Duodenal mucosa (tissue), 2 donors: Measurements from ENCODE around the gene SERTAD2.
A peak's percentile ranks its signal among the peaks of the same experiment; 100 is the strongest.

ENCODE experiments used
- H3K27ac ChIP-seq: one replicate; pipeline ENCODE4 v1.7.0; 2013; ENCODE audit warnings: low read depth, low read length
- H3K27me3 ChIP-seq, 2 donors: one replicate each; pipeline ENCODE4 v1.7.0; 2013; ENCODE audit warnings: low read length in 2 of 2, control low read depth in 1 of 2; ENCODE audit not compliant: insufficient read depth in 2 of 2, control insufficient read depth in 1 of 2
- H3K36me3 ChIP-seq, 2 donors: one replicate each; pipeline ENCODE4 v1.7.0; 2013; ENCODE audit warnings: low read length in 2 of 2, control low read depth in 1 of 2; ENCODE audit not compliant: insufficient read depth in 2 of 2, control insufficient read depth in 1 of 2
- H3K4me1 ChIP-seq, 2 donors: one replicate each; pipeline ENCODE4 v1.7.0; 2013; ENCODE audit warnings: low read length in 2 of 2, control low read depth in 1 of 2; ENCODE audit not compliant: insufficient read depth in 2 of 2, control insufficient read depth in 1 of 2
- H3K4me3 ChIP-seq, 2 donors: one replicate each; pipeline ENCODE4 v1.7.0; 2013; ENCODE audit warnings: low read length in 2 of 2, low read depth in 1 of 2
- H3K9ac ChIP-seq, 2 donors: one replicate each; pipeline ENCODE4 v1.7.0; 2013; ENCODE audit warnings: low read length in 2 of 2, low read depth in 1 of 2
- H3K9me3 ChIP-seq, 2 donors: one replicate each; pipeline ENCODE4 v1.7.0; 2013; ENCODE audit warnings: low read length in 2 of 2, control low read depth in 1 of 2; ENCODE audit not compliant: control insufficient read depth in 1 of 2

SERTAD2 gene

DNA sequence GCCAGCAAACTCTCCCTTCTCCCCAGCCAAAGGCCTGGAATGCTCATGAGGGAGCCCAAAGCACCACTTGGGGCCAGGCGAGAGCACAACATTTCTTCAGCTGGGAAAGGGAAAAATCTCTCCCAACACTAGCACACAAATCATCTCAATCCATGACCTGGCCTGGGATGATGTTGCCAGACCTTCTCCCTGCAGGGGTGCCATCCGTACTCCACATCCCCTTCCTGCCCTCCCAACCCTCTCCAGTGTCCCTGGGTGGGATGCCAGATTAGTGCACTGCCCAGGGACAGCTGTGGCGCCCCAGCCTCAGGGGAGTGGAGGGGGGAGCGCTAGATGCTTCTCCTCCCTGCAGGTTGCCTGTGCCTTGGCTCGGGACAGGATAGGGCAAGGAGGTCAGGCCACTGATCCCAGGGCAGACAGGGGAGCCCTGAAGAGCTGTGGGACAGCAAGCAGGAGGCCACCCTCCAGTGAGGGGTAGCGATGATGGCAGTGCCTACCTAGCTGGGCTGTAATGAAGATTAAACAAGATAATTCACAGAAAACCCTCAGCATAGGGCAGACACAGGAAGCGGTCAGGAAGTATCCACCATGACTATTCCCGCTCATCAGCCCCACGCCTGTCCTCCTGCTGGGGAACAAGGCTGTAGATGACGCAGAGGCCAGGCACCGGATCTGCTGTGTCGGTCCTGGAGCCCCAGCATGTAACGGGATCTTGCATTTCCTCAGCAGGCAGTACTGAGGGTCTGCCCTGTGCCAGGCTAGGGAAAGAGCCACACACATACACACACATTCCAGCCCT is 31.1 kb downstream of the SERTAD2 start:
- Histone ChIP-seq H3K4me3 (no peak overlapping the region), H3K4me1 (peaks cover under 1% of the 10 kb centered on the region in 2 donors)

DNA sequence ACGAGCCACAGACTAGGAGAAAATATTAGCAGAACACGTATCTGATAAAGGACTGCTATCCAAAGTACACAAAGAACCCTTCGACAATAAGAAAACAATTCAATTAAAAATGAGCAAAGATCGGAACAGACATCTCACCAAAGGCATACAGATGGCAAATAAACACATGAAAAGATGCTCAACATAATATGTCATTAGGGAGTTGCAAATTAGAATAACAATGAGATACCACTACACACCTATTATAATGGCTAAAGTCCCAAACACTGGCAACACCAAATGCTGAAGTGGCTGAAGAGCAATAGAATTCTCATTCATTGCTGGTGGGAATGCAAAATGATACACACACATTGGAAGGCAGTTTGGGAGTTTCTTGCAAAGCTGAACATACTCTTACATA is 33.1 kb downstream of the SERTAD2 start:
- H3K27me3 ChIP-seq: no peaks in the 10 kb centered on the region
- H3K4me3 ChIP-seq: no peak overlapping the region
- H3K9ac ChIP-seq: no peak overlapping the region
- H3K9me3 ChIP-seq: no peaks in the 10 kb centered on the region
- no peaks in the 10 kb centered on the region for H3K36me3 ChIP-seq
- H3K4me1 ChIP-seq: no peaks in the 10 kb centered on the region
- no peak overlapping the region for H3K27ac ChIP-seq

More for the DNA sequence above, 31.1 kb downstream of the SERTAD2 start:
- Histone ChIP-seq H3K36me3 (no peaks in the 10 kb centered on the region), H3K27ac (no peak overlapping the region), H3K9me3 (no peaks in the 10 kb centered on the region), H3K9ac (no peak overlapping the region), H3K27me3 (no peaks in the 10 kb centered on the region)

DNA sequence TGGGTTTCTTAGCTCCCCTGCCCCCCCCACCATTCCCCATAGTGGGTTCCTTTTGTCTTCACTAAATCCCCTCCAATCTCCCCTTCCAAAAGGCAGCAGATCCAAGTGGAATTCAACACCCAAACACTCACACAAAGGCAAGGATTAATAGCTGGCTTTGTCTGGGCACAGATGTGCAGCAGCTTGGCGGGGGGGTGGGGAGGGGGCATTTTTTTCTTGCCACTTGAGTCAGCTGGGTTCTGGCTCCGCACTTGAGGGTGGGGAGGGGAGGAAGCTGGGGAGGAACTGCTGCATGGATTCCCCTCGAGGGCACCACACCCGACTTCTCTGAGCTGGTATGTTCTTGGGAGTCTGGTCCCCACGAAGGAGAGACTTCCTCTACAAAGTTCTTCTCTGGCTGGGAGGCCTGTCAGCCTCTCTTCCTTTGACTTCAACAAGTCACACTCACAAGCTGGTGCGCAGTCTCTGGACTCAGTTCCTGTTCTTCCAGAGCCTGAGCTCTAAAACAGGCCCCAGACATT is 36.0 kb downstream of the SERTAD2 start:
- Histone ChIP-seq H3K4me3 (no peak overlapping the region), H3K4me1 (no peaks in the 10 kb centered on the region), H3K9ac (no peak overlapping the region), H3K36me3 (no peaks in the 10 kb centered on the region), H3K27ac (no peak overlapping the region), H3K27me3 (no peaks in the 10 kb centered on the region), H3K9me3 (no peaks in the 10 kb centered on the region)

DNA sequence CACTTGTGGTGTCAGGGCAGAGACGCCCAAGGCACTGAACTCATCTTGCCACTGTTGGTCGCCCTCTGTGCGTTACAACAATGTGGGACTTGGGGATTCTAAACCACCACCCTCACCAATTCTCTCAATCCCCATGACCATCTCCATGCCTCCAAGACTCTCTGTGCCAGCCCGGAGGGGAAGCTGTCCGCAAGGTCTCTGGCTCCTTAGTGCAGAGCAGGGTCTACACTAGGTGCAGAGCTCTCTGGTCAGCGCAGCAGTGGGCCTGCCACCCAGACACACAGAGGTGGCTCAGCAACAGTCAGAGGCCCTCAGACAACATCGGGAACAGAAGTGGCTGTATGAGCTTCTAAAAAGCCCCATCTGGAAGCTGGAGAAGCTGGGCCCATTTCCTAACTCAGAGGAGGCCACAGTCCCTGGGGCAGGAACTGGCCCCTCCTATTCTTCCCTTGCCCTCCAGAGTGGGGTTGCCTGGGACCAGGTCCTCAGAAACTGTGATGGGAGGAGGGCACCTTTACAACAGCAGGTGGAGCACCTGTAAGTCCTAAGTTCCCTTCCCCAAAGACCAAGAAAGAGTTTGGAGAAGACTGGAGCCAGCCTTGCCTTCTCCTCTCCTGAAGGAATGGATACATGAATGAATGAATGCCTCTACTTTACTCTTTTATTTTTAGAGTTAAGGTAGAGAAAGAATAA is 37.7 kb downstream of the SERTAD2 start:
- H3K9me3 ChIP-seq: no peaks in the 10 kb centered on the region
- no peak overlapping the region for H3K4me3 ChIP-seq
- H3K36me3 ChIP-seq: no peaks in the 10 kb centered on the region
- H3K27ac ChIP-seq: no peak overlapping the region
- no peaks in the 10 kb centered on the region for H3K27me3 ChIP-seq
- no peak overlapping the region for H3K9ac ChIP-seq
- no peaks in the 10 kb centered on the region for H3K4me1 ChIP-seq

DNA sequence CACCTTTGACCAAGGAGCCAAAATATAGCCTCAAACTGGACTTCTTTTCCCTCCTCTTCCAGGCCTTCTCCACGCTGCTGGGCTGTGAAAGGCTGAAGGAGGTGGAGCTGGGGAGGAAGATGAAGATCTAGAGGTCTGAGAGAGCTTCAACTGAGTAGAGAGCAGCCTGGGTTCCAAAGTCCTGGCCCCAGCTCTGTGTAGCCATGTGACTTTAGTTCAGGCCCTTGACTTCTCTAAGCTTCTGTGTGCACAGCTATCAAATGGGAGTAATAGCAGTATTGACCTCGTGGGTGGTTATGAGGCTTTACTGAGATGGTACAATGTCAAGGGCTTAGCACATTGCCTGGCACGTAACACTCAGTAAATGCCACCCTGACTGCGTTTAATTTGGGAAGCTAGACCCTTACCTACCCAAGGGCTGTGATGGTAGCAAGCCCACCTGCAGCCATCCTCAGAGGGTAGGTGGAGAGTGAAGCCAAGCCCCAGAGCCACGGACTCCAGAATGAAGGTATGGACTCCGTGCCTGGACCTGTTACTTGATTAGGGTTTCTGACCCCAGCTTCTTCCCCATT is 38.4 kb downstream of the SERTAD2 start:
- no peak overlapping the region for H3K27ac ChIP-seq
- H3K4me1 ChIP-seq: no peaks in the 10 kb centered on the region

DNA sequence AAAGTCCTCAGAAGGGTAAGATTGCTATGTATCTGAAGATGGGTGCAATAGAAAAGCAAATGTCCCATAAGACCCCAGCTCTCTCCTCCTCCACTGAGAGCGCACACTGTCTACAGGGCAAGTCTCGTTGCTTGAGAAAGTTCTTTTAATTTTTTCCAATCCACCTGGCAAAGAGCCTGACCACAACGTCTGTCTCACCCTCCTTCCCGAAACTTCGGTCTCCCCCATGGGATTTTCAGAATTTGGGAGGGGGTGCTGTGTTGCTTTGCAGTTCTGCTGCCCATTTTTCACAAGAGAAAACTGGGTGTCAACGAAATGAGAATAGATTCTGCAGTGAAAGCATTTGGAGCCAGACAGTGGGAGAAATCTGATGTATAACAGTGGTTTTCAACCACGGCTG is 40.4 kb downstream of the SERTAD2 start:
- Histone ChIP-seq H3K36me3 (no peaks in the 10 kb centered on the region), H3K27me3 (no peaks in the 10 kb centered on the region), H3K9me3 (no peaks in the 10 kb centered on the region), H3K4me3 (no peak overlapping the region), H3K9ac (no peak overlapping the region), H3K4me1 (peaks cover 1 to 9% of the 10 kb centered on the region in 2 donors), H3K27ac (no peak overlapping the region)

More for the DNA sequence above, 38.4 kb downstream of the SERTAD2 start:
- H3K9ac ChIP-seq: no peak overlapping the region
- no peaks in the 10 kb centered on the region for H3K9me3 ChIP-seq
- no peak overlapping the region for H3K4me3 ChIP-seq
- H3K27me3 ChIP-seq: no peaks in the 10 kb centered on the region
- H3K36me3 ChIP-seq: no peaks in the 10 kb centered on the region

DNA sequence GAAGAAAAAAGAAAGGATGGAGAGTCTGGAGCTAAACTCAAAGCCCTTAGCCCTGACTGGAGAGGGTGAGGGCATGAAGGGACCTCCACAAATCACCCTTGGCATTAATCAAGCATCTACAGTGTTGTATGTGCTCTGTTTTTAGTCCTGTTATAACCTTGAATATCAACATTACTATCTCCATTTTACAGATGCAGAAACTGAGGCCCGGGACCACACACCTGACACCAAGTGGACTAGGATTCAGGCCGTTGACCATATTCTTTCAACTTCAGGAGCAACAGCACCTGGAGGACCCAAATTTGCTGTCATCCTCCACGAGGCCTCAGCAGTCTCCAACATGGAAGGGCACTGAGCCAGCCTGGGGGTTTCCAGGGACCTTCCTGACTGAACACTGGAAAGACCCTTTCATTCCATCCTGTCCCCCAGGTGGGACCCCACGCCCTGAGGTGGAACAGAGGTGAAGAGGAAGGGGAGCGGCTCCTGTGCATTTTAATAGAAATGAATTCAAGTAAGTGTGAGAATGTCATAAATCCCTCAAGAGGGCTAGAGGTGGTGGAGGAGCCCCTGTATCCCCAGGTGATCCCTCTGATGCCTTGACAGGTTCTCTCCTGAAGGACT is 41.0 kb downstream of the SERTAD2 start:
- no peaks in the 10 kb centered on the region for H3K27me3 ChIP-seq
- H3K27ac ChIP-seq: no peak overlapping the region
- no peaks in the 10 kb centered on the region for H3K9me3 ChIP-seq
- no peak overlapping the region for H3K4me3 ChIP-seq
- no peaks in the 10 kb centered on the region for H3K36me3 ChIP-seq
- peaks cover 7 to 15% of the 10 kb centered on the region in 2 donors for H3K4me1 ChIP-seq
- H3K9ac ChIP-seq: no peak overlapping the region

DNA sequence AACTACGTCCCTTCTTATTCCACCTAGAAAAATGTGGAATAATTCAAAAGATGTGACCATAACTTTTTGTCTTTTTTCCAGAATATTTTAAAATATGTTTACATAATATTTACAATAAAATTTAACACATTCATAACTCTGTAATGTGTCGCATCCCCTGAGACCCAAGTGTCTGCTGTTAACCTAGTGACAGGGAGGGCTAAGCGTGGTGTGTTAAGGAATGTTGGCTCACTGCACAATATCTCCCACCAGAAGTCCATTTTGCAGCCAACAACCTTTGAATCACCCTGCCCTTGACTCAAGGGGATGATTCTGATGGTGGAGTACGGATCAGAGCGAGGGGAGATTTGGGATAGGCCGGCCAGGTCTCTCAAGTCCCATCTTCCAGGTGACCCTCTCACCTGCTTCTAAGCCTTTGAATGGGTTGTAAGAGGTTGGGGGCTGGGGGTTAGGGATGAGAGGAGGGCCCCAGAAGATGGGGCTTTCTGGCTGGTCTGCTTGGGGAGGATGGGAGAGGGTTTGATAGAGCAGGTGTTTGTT is 43.3 kb downstream of the SERTAD2 start:
- Histone ChIP-seq H3K27ac (no peak overlapping the region), H3K4me1 (peaks cover 30 to 34% of the 10 kb centered on the region in 2 donors), H3K9ac (no peak overlapping the region), H3K9me3 (no peaks in the 10 kb centered on the region), H3K4me3 (no peak overlapping the region), H3K27me3 (no peaks in the 10 kb centered on the region), H3K36me3 (no peaks in the 10 kb centered on the region)

DNA sequence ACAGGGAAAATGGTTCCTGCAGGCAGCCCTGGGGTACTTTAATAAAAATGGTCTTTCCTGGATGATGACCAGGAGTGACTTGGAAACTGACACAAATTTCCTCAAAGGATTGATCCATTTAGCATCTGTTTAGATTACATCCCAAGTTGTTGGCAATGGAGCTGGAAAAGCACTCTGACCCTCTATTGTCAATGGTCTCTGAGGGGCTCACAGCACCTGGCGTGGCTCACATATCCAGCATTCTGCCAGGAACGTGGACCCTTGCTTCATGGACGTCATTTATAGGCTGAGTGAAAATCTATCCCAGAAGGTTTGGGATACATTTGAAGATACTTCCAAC is 43.8 kb downstream of the SERTAD2 start:
- no peaks in the 10 kb centered on the region for H3K9me3 ChIP-seq
- no peaks in the 10 kb centered on the region for H3K27me3 ChIP-seq
- no peaks in the 10 kb centered on the region for H3K36me3 ChIP-seq
- peak overlapping the region; percentile 56 to 68 for H3K4me3 ChIP-seq
- H3K9ac ChIP-seq: peak overlapping the region; percentile 76 to 79
- peaks cover 31 to 34% of the 10 kb centered on the region in 2 donors for H3K4me1 ChIP-seq
- no peak overlapping the region for H3K27ac ChIP-seq
